PFSK-1 (cell line): ENCODE data around the gene EIF3J.

ENCODE experiments used
- FOXP2 ChIP-seq: optimal IDR thresholded peaks from 2 replicates; pipeline ENCODE3; 2011; ENCODE audit warnings: borderline replicate concordance, control low read depth, inconsistent platforms; ENCODE audit not compliant: insufficient read depth; ENCODE audit errors: extremely low read length, extremely low read depth
- POLR2AphosphoS5 ChIP-seq: IDR thresholded peaks from 2 replicates; pipeline ENCODE4 v1.6.1; 2012; ENCODE audit warnings: low read depth, mild to moderate bottlenecking, control low read depth, low read length, moderate library complexity
- SIN3A ChIP-seq: IDR thresholded peaks from 2 replicates; pipeline ENCODE4 v1.6.1; 2012; ENCODE audit warnings: mild to moderate bottlenecking, low read length, moderate library complexity, borderline replicate concordance; ENCODE audit not compliant: insufficient read depth
- TAF1 ChIP-seq: IDR thresholded peaks from 2 replicates; pipeline ENCODE4 v1.6.1; 2012; ENCODE audit warnings: low read length, control low read depth, borderline replicate concordance; ENCODE audit not compliant: insufficient read depth
- TF ChIP-seq, protein P1 (sequence below), 2 experiments: IDR thresholded peaks; 2 replicates each; pipeline versions ENCODE4 v1.6.1 to v1.8.0; 2011 to 2012; ENCODE audit warnings: low read depth in 2 of 2, low read length in 2 of 2, control low read depth in 1 of 2, inconsistent platforms in 1 of 2, mild to moderate bottlenecking in 1 of 2, moderate library complexity in 1 of 2; ENCODE audit not compliant: insufficient read depth in 1 of 2

DNA sequence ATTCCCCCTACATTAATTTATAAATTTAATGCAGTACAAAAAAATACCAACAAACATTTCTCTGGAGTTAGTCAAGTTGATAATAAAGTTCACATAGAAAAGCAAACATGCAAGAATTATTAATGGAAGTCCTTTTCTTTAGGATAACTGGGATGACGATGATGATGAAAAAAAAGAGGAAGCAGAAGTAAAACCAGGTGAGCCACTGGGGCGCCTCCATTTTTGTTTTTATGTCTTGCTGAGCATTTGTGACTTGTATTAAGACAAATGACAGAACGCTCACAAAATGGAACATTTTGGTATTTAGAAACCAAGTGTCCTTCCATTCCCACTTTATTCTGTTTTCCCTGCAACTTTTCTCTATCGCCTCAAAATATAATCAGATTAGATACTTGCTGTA is 13.8 kb downstream of the EIF3J start:
- TF ChIP-seq POLR2AphosphoS5: no peak
- TF ChIP-seq, protein P1, sequence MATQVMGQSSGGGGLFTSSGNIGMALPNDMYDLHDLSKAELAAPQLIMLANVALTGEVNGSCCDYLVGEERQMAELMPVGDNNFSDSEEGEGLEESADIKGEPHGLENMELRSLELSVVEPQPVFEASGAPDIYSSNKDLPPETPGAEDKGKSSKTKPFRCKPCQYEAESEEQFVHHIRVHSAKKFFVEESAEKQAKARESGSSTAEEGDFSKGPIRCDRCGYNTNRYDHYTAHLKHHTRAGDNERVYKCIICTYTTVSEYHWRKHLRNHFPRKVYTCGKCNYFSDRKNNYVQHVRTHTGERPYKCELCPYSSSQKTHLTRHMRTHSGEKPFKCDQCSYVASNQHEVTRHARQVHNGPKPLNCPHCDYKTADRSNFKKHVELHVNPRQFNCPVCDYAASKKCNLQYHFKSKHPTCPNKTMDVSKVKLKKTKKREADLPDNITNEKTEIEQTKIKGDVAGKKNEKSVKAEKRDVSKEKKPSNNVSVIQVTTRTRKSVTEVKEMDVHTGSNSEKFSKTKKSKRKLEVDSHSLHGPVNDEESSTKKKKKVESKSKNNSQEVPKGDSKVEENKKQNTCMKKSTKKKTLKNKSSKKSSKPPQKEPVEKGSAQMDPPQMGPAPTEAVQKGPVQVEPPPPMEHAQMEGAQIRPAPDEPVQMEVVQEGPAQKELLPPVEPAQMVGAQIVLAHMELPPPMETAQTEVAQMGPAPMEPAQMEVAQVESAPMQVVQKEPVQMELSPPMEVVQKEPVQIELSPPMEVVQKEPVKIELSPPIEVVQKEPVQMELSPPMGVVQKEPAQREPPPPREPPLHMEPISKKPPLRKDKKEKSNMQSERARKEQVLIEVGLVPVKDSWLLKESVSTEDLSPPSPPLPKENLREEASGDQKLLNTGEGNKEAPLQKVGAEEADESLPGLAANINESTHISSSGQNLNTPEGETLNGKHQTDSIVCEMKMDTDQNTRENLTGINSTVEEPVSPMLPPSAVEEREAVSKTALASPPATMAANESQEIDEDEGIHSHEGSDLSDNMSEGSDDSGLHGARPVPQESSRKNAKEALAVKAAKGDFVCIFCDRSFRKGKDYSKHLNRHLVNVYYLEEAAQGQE (IDR thresholded peaks at IDR 0.05; ENCODE audit: insufficient read depth in 1 of 2, low read depth in 2 of 2, low read length in 2 of 2): no peak
- no peak for TF ChIP-seq TAF1
- no peak for TF ChIP-seq SIN3A
- TF ChIP-seq FOXP2: no peak
